ENCODE measurements around the gene PRR23A. TPM values are rescaled to one million over a fixed set of nuclear protein-coding genes. Genes with fewer than 3 reads are reported as not detected.

Gene PRR23A
- total RNA-seq, 4 donors from 2014 or later = not detected

DNA sequence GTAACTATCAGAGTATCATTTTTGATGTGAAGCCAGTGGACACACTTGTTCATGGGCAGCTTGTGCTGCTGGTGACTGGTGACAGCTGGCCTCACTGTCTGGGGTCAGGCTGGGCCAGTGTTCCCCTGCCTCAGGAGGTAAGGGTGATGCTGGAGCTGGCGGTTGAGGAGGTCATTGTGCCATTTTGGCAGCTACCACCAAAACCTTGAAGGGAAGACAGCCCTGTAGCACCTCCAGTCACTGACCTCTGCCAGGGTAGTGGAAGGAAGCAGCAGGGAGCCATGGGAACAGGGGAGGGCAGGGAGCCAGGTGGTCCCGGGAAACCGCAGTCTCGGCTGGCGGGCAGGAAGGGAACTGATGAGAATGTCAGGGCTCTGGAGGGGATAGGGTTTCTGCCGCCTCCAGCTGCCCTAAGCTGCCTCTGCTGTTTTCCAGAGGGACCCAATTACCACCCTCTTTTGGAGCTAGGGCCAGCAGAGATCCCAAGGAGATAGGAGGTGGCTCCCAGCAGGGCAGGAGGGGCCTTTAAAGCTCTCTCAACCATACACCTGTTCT is 34.2 kb downstream of the PRR23A start:
- Histone ChIP-seq H3K27ac (no peak overlapping the region), H3K4me3 (no peak overlapping the region), H3K4me1 (no peaks in the 10 kb centered on the region), H3K9me3 (no peaks in the 10 kb centered on the region), H3K27me3 (no peaks in the 10 kb centered on the region), H3K36me3 (no peaks in the 10 kb centered on the region)
- TF ChIP-seq CTCF (IDR thresholded peaks at IDR 0.05) = no peak
- TF ChIP-seq POLR2A (IDR thresholded peaks at IDR 0.05) = no peak
- intact Hi-C loops (cut with DNase I; ENCODE audit: low total_unique reads) = no loop called here
- no peak for DNase-seq

- Histone ChIP-seq H3K4me1 (no peaks in the 10 kb centered on the region), H3K27me3 (no peaks in the 10 kb centered on the region), H3K27ac (no peak overlapping the region), H3K36me3 (no peaks in the 10 kb centered on the region), H3K9me3 (peaks cover 0 to 6% of the 10 kb centered on the region in 2 donors), H3K4me3 (no peak overlapping the region)
- TF ChIP-seq POLR2A (IDR thresholded peaks at IDR 0.05) (no peak), CTCF (IDR thresholded peaks at IDR 0.05) (no peak)
- DNase-seq = no peak
- intact Hi-C loops (cut with DNase I; ENCODE audit: low total_unique reads) = no loop called here
Observed at GRCh38 chr3:138964923-138965322, 41.1 kb downstream of the PRR23A start.

- Histone ChIP-seq H3K27ac (no peak overlapping the region), H3K36me3 (no peaks in the 10 kb centered on the region), H3K27me3 (no peaks in the 10 kb centered on the region), H3K9me3 (peaks cover 0 to 6% of the 10 kb centered on the region in 2 donors), H3K4me1 (no peaks in the 10 kb centered on the region), H3K4me3 (no peak overlapping the region)
- TF ChIP-seq POLR2A (IDR thresholded peaks at IDR 0.05) (no peak), CTCF (IDR thresholded peaks at IDR 0.05) (no peak)
- intact Hi-C loops (cut with DNase I; ENCODE audit: low total_unique reads) = no loop called here
- no peak for DNase-seq
Observed at GRCh38 chr3:138964264-138964663, 41.8 kb downstream of the PRR23A start.

GRCh38 chr3:138962854-138963560 is 43.1 kb downstream of the PRR23A start:
- no peak for DNase-seq
- H3K36me3 ChIP-seq = no peaks in the 10 kb centered on the region

More at GRCh38 chr3:138962854-138963560, 43.1 kb downstream of the PRR23A start:
- Histone ChIP-seq H3K4me1 (no peaks in the 10 kb centered on the region), H3K4me3 (no peak overlapping the region), H3K27ac (no peak overlapping the region), H3K27me3 (no peaks in the 10 kb centered on the region), H3K9me3 (peaks cover 0 to 6% of the 10 kb centered on the region in 2 donors)
- no peak for TF ChIP-seq POLR2A (IDR thresholded peaks at IDR 0.05)
- TF ChIP-seq CTCF (IDR thresholded peaks at IDR 0.05) = no peak
- intact Hi-C loops (cut with DNase I; ENCODE audit: low total_unique reads) = no loop called here
